Heart right ventricle (tissue), 16 donors: ENCODE data around the gene IMP3. TPM values are rescaled to one million over a fixed set of nuclear protein-coding genes. Genes with fewer than 3 reads are reported as not detected.
"Not testable (repeated sequence)": the region's sequence is repeated elsewhere in the genome, so short reads cannot be mapped to it uniquely, and the experiment has no call there.

ENCODE experiments used
- ATAC-seq, 8 donors: fragments of 200-7000 bp; cut with Tn5 transposase; one replicate each; pipeline ENCODE4 v1.9.1; 2020; ENCODE audit warnings: mild to moderate bottlenecking in 8 of 8, moderate library complexity in 8 of 8, moderate number of reproducible peaks in 1 of 8
- DNase-seq, 2 donors: peaks; one replicate each; pipeline ENCODE4 v3.0.0-alpha.2; 2020
- H3K27ac ChIP-seq, 10 donors: fragments of 200-600 bp; sonication (generic) in 2 of 10; one replicate each; pipeline versions ENCODE4 v1.5.0 to v1.8.0; 2020 to 2022; ENCODE audit warnings: mild to moderate bottlenecking in 3 of 10
- H3K27me3 ChIP-seq, 7 donors: fragments of 200-600 bp; one replicate each; pipeline ENCODE4 v1.8.0; 2021 to 2022; ENCODE audit warnings: mild to moderate bottlenecking in 2 of 7
- H3K36me3 ChIP-seq, 9 donors: fragments of 200-600 bp; sonication (generic) in 1 of 9; one replicate each; pipeline versions ENCODE4 v1.5.0 to v1.8.0; 2020 to 2022; ENCODE audit warnings: mild to moderate bottlenecking in 2 of 9
- H3K4me1 ChIP-seq, 9 donors: fragments of 200-600 bp; sonication (generic) in 1 of 9; one replicate each; pipeline versions ENCODE4 v1.5.0 to v1.8.0; 2020 to 2022; ENCODE audit warnings: mild to moderate bottlenecking in 4 of 9
- H3K4me3 ChIP-seq, 10 donors: fragments of 200-600 bp; sonication (generic) in 2 of 10; one replicate each; pipeline versions ENCODE4 v1.5.0 to v1.8.0; 2020 to 2022; ENCODE audit warnings: mild to moderate bottlenecking in 7 of 10, moderate library complexity in 2 of 10
- H3K9me3 ChIP-seq, 11 donors: fragments of 200-600 bp in 10 of 11; sonication (generic) in 2 of 11; one replicate each; pipeline versions ENCODE4 v1.5.0 to v1.8.0; 2013 to 2022; ENCODE audit warnings: mild to moderate bottlenecking in 2 of 11, control low read depth in 1 of 11, moderate library complexity in 1 of 11
- CTCF ChIP-seq, 9 donors: fragments of 200-600 bp; sonication (generic) in 2 of 9; IDR thresholded peaks; one replicate each; pipeline versions ENCODE4 v1.5.0 to v1.8.0; 2021 to 2022; ENCODE audit warnings: antibody characterized with exemption in 9 of 9, mild to moderate bottlenecking in 5 of 9, moderate library complexity in 1 of 9
- WGBS, 2 donors: extraction: QIAGEN DNeasy Blood & Tissue Kit; methylation state at CpG; one replicate each; pipeline ENCODE4 v1.1.7; 2013; ENCODE audit warnings: inconsistent platforms in 1 of 2; 5-methylcytosine and 5-hydroxymethylcytosine counted together
- intact Hi-C, 10 donors: fragments of 100-400 bp; cut with DNase I; formaldehyde crosslinking; loops; one replicate each; pipeline versions ENCODE4 v1.11.1 to v1.14.2; 2022
- polyA plus RNA-seq, 2 donors: library from polyadenylated mRNA; stranded (reverse); fragments of 200-250 nt; gene quantifications; one replicate each; pipeline ENCODE4 v1.2.3, GENCODE V29; 2013
- total RNA-seq, 10 donors: library from RNA; stranded (reverse); fragmentation: NEBNext Ultra II Directional in 3 of 10; extraction: Animal tissue kit (Norgen Biotek cat#: 25700) in 3 of 10; gene quantifications; one replicate each; pipeline versions ENCODE4 v1.2.1 to v1.2.4, GENCODE V29; 2021 to 2023
- donor health status: Arrhythmogenic right ventricular cardiomyopathy.
- donor health status: ischemic (EF 13 %, LVEDD 7.1; RV severe dilation, severe dysfunction).
- donor health status: healthy with polysubstance abuse.
- donor health status: DM: no; HTN: yes; CAD: no.
- donor health status: DM: no; HTN: no; CAD: no.
- donor health status: ischemic (EF 25% LVEDD 6.9; RV normal size, moderate dysfunction).
- donor health status: ischemic (EF 25% LVEDD 5.7; RV mildly dilated, moderate dysfunction).
- donor health status: healthy.
- donor health status: DM: yes; HTN: yes; CAD: no.
- donor health status: Ischemic cardiomyopathy.
- donor health status: ischemic (EF 35%, LVEDD 5.7; RV mildly dilated, moderate dysfunction).
- donor health status: nonischemic (EF 11% LVEDD 7.7; RV severe dilation, severe dysfunction).
- donor health status: DM: yes; HTN: yes; CAD: no.
- donor health status: PGD.
- donor health status: ischemic (EF 29% LVEDD 5.4; RV normal size, mild dysfunction).
- donor health status: nonischemic (EF 23%, LVEDD 6.1; RV moderate dilation, normal function).

IMP3 gene
- total and polyA plus RNA-seq, 12 donors = 33.7 to 77.2 (median 40.2) TPM

GRCh38 chr15:75680007-75680789 is 40.2 kb upstream of the IMP3 start:
- peaks cover 0 to 50% (median 0%) of the 10 kb centered on the region in 9 donors for H3K36me3 ChIP-seq
- intact Hi-C loops = loop anchor here in 8 of 10 donors (5.0 to 10.0 kb wide), 5 partner anchors 43 to 173 kb away; no protein-coding TSS in a partner anchor
- ATAC-seq = no peak
- DNase-seq = no peak
- 77 to 86% methylated on average over 11 of the region's 11 CpGs for WGBS, 2 donors
- no peaks in the 10 kb centered on the region for H3K27me3 ChIP-seq
- H3K4me3 ChIP-seq = no peak overlapping the region
- no peak overlapping the region for H3K27ac ChIP-seq
- H3K4me1 ChIP-seq = peaks cover 2 to 24% (median 9%) of the 10 kb centered on the region in 9 donors
- no peaks in the 10 kb centered on the region for H3K9me3 ChIP-seq
- no peak for TF ChIP-seq CTCF (IDR thresholded peaks at IDR 0.05)

- H3K36me3 ChIP-seq = peaks cover 0 to 38% (median 0%) of the 10 kb centered on the region in 9 donors
- not testable (repeated sequence) for H3K27ac ChIP-seq, ATAC-seq, H3K4me3 ChIP-seq, H3K27me3 ChIP-seq, H3K9me3 ChIP-seq, DNase-seq
- peaks cover 9 to 33% (median 22%) of the 10 kb centered on the region in 9 donors for H3K4me1 ChIP-seq
- 94 to 97% methylated on average over 6 of the region's 6 CpGs for WGBS, 2 donors
- intact Hi-C loops = loop anchor here in 1 of 10 donors (10.0 kb wide), 1 partner anchor 164 kb away; no protein-coding TSS in a partner anchor
Measured at GRCh38 chr15:75678324-75678690, 38.3 kb upstream of the IMP3 start.

- 86 to 88% methylated on average over 16 of the region's 16 CpGs for WGBS, 2 donors
- peaks cover 0 to 38% (median 0%) of the 10 kb centered on the region in 9 donors for H3K36me3 ChIP-seq
- intact Hi-C loops = loop anchor here in 1 of 10 donors (10.0 kb wide), 1 partner anchor 163 kb away; no protein-coding TSS in a partner anchor
- H3K27ac ChIP-seq = no peak overlapping the region
- no peaks in the 10 kb centered on the region for H3K9me3 ChIP-seq
- TF ChIP-seq CTCF (IDR thresholded peaks at IDR 0.05) = no peak
- H3K27me3 ChIP-seq = no peaks in the 10 kb centered on the region
- DNase-seq = no peak
- peaks cover 15 to 39% (median 28%) of the 10 kb centered on the region in 9 donors for H3K4me1 ChIP-seq
- H3K4me3 ChIP-seq = no peak overlapping the region
- ATAC-seq = no peak
Measured at GRCh38 chr15:75677465-75678323, 37.7 kb upstream of the IMP3 start.

- DNase-seq (no peak), ATAC-seq (no peak)
- intact Hi-C loops = loop anchor here in 1 of 10 donors (10.0 kb wide), 1 partner anchor 162 kb away; no protein-coding TSS in a partner anchor
- no peak overlapping the region for H3K27ac ChIP-seq
- no peaks in the 10 kb centered on the region for H3K9me3 ChIP-seq
- WGBS, 2 donors = 85 to 87% methylated on average over 30 of the region's 30 CpGs
- H3K27me3 ChIP-seq = no peaks in the 10 kb centered on the region
- peaks cover 0 to 32% (median 0%) of the 10 kb centered on the region in 9 donors for H3K36me3 ChIP-seq
- TF ChIP-seq CTCF (IDR thresholded peaks at IDR 0.05) = no peak
- peaks cover 20 to 46% (median 34%) of the 10 kb centered on the region in 9 donors for H3K4me1 ChIP-seq
- no peak overlapping the region for H3K4me3 ChIP-seq
Measured at GRCh38 chr15:75676688-75677464, 36.9 kb upstream of the IMP3 start.
